Activated T-cell treated with anti-CD3 and anti-CD28 coated beads for 48 hours (primary cell): ENCODE results near the gene OCIAD2.
"Not testable (repeated sequence)": the region's sequence is repeated elsewhere in the genome, so short reads cannot be mapped to it uniquely, and the experiment has no call there.

ENCODE experiments used
- DNase-seq: peaks from one replicate; pipeline ENCODE4 v3.0.0-alpha.2; 2020; ENCODE audit warnings: low read depth

OCIAD2 gene

GRCh38 chr4:48907706-48908477, 1.3 kb upstream of the OCIAD2 start:
- DNase-seq: no peak

- DNase-seq: no peak
Measured at GRCh38 chr4:48905363-48906015, 1.1 kb downstream of the OCIAD2 start.

- DNase-seq: no peak
Measured at GRCh38 chr4:48904541-48905142, 1.9 kb downstream of the OCIAD2 start.

- no peak for DNase-seq
Measured at GRCh38 chr4:48904101-48904500, 2.5 kb downstream of the OCIAD2 start.

- DNase-seq: no peak
Measured at GRCh38 chr4:48902266-48902665, 4.3 kb downstream of the OCIAD2 start.

GRCh38 chr4:48901196-48901595, 5.4 kb downstream of the OCIAD2 start:
- DNase-seq: no peak

GRCh38 chr4:48899950-48900349, 6.6 kb downstream of the OCIAD2 start:
- no peak for DNase-seq

GRCh38 chr4:48899432-48899749, 7.2 kb downstream of the OCIAD2 start:
- no peak for DNase-seq

- no peak for DNase-seq
Measured at GRCh38 chr4:48898733-48899431, 7.7 kb downstream of the OCIAD2 start.

GRCh38 chr4:48896845-48897244, 9.7 kb downstream of the OCIAD2 start:
- DNase-seq: no peak

GRCh38 chr4:48891028-48891619, 15.4 kb downstream of the OCIAD2 start:
- DNase-seq: no peak

- DNase-seq: not testable (repeated sequence)
Measured at GRCh38 chr4:48889750-48890149, 16.8 kb downstream of the OCIAD2 start.

GRCh38 chr4:48881646-48882045, 24.9 kb downstream of the OCIAD2 start:
- not testable (repeated sequence) for DNase-seq

- DNase-seq: no peak
Measured at GRCh38 chr4:48879561-48880442, 26.8 kb downstream of the OCIAD2 start.

GRCh38 chr4:48877827-48878535, 28.6 kb downstream of the OCIAD2 start:
- no peak for DNase-seq

GRCh38 chr4:48864696-48865095, 41.9 kb downstream of the OCIAD2 start:
- DNase-seq: not testable (repeated sequence)

- DNase-seq: no peak
Measured at GRCh38 chr4:48863728-48864127, 42.8 kb downstream of the OCIAD2 start.

- DNase-seq: no peak
Measured at GRCh38 chr4:48862661-48863060, 43.9 kb downstream of the OCIAD2 start.

- no peak for DNase-seq
Measured at GRCh38 chr4:48862038-48862437, 44.5 kb downstream of the OCIAD2 start.

- DNase-seq: no peak
Measured at GRCh38 chr4:48858130-48858529, 48.4 kb downstream of the OCIAD2 start.

GRCh38 chr4:48854982-48855381, 51.6 kb downstream of the OCIAD2 start:
- DNase-seq: no peak
